SU-DHL-6 (cell line): ENCODE data around the gene CDK6.
"Not testable (repeated sequence)": the region's sequence is repeated elsewhere in the genome, so short reads cannot be mapped to it uniquely, and the experiment has no call there.

Source experiments
- H2AFZ ChIP-seq: fragments of 200-600 bp; sonication (generic); 2 replicates; pipeline ENCODE4 v1.6.1; 2014; ENCODE audit warnings: low read depth, mild to moderate bottlenecking, moderate library complexity, mixed read lengths, antibody characterized with exemption, low read length; ENCODE audit not compliant: severe bottlenecking
- H3F3A ChIP-seq: fragments of 200-600 bp; shearing (Covaris generic); 2 replicates; pipeline ENCODE4 v1.6.0; 2016; ENCODE audit warnings: antibody characterized with exemption, mild to moderate bottlenecking; ENCODE audit not compliant: insufficient read depth
- H3K27ac ChIP-seq: fragments of 200-600 bp; sonication (generic); 2 replicates; pipeline ENCODE4 v1.5.1; 2016; ENCODE audit warnings: low read depth, mild to moderate bottlenecking, low read length, moderate library complexity, mixed read lengths
- H3K27me3 ChIP-seq: fragments of 200-600 bp; sonication (generic), shearing (Covaris generic); 2 replicates; pipeline ENCODE4 v1.6.0; 2014; ENCODE audit warnings: mild to moderate bottlenecking, low read length
- H3K36me3 ChIP-seq: fragments of 200-600 bp; sonication (generic); 2 replicates; pipeline ENCODE4 v1.6.1; 2014; ENCODE audit warnings: mild to moderate bottlenecking, low read length, mixed read lengths
- H3K4me2 ChIP-seq: fragments of 300-600, 200-600 bp; shearing (Covaris generic), sonication (generic); 2 replicates; pipeline ENCODE4 v1.6.0; 2014; ENCODE audit warnings: low read length, low read depth, mild to moderate bottlenecking; ENCODE audit not compliant: poor library complexity, severe bottlenecking
- H3K4me3 ChIP-seq: fragments of 200-600 bp; sonication (generic); 2 replicates; pipeline ENCODE4 v1.5.1; 2014; ENCODE audit warnings: antibody characterized with exemption, low read length, mild to moderate bottlenecking, mixed read lengths; ENCODE audit not compliant: insufficient read depth, poor library complexity, severe bottlenecking
- H3K79me2 ChIP-seq: fragments of 200-600 bp; sonication (generic); 2 replicates; pipeline ENCODE4 v1.6.1; 2014; ENCODE audit warnings: mild to moderate bottlenecking, low read length, moderate library complexity; ENCODE audit not compliant: insufficient read depth
- H3K9ac ChIP-seq: fragments of 200-600 bp; sonication (generic); 2 replicates; pipeline ENCODE4 v1.7.0; 2014; ENCODE audit warnings: mild to moderate bottlenecking, low read length
- H3K9me2 ChIP-seq: fragments of 200-600 bp; sonication (generic); replicated peaks from 2 replicates; pipeline ENCODE4 v1.6.1; 2014; ENCODE audit warnings: low read length; ENCODE audit not compliant: insufficient read depth
- H3K9me3 ChIP-seq: fragments of 200-600 bp; sonication (generic); 2 replicates; pipeline ENCODE4 v1.6.1; 2014; ENCODE audit warnings: low read length, mixed read lengths; ENCODE audit not compliant: insufficient read depth
- H4K20me1 ChIP-seq: fragments of 200-600 bp; sonication (generic); 2 replicates; pipeline ENCODE4 v1.6.1; 2014; ENCODE audit warnings: low read depth, mild to moderate bottlenecking, antibody characterized with exemption, low read length, moderate library complexity, mixed read lengths
- CTCF ChIP-seq: fragments of 200-600 bp; sonication (generic); IDR thresholded peaks from one replicate; pipeline ENCODE4 v1.5.1; 2017; ENCODE audit warnings: antibody characterized with exemption, mild to moderate bottlenecking, low read length, moderate library complexity; ENCODE audit not compliant: insufficient read depth, poor library complexity, severe bottlenecking
- EZH2phosphoT487 ChIP-seq: fragments of 200-600 bp; sonication (generic), shearing (Covaris generic); conservative IDR thresholded peaks from 2 replicates; pipeline ENCODE4 v1.6.1; 2018; ENCODE audit warnings: mild to moderate bottlenecking, antibody characterized with exemption, low read length, moderate library complexity, mixed read lengths

Gene CDK6

DNA sequence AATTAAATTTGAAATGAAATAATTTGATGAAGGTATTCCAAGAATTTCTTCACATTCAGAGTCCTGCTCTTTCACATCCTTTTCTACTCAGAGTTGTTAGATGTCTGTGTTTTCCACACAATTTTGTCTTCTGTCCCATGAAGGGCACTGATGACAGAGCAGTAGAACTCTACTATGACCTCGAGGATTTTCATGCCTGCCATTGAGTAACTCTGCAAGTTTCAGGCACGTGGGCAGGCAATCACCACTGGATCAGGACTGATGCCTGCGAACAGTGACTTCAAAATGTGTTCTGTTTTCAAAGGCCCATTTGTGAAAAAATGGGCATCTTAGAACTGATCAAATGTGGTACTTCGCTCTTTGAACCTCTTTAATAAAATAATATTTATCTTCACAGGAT is 91.1 kb downstream of the CDK6 start:
- H3K4me3 ChIP-seq: no peak overlapping the region
- H3K9me3 ChIP-seq: no peaks in the 10 kb centered on the region
- H3K36me3 ChIP-seq: no peaks in the 10 kb centered on the region
- no peaks in the 10 kb centered on the region for H3F3A ChIP-seq
- H3K27me3 ChIP-seq: no peaks in the 10 kb centered on the region
- TF ChIP-seq CTCF: no peak
- no peak for TF ChIP-seq EZH2phosphoT487
- no peak overlapping the region for H3K27ac ChIP-seq
- no peak overlapping the region for H3K9ac ChIP-seq
- H4K20me1 ChIP-seq: no peaks in the 10 kb centered on the region
- no peaks in the 10 kb centered on the region; the same call in 1 of the 2 replicates for H3K79me2 ChIP-seq
- no peak overlapping the region for H3K4me2 ChIP-seq
- H3K9me2 ChIP-seq: no peaks in the 10 kb centered on the region
- H2AFZ ChIP-seq: no peak overlapping the region

DNA sequence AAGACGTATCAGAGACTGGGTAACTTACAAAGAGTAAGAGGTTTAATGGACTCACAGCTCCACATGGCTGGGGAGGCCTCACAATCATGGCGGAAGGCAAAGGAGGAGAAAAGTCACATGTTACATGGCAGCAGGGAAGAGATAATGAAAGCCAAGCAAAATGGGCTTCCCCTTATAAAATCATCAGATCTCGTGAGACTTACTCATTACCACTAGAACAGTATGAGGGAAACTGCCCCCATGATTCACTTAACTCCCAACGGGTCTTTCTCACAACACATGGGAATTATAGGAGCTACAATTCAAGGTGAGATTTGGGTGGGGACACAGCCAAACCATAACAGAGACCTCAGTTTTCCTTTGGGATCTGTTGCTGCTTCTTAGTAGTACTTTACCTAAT is 92.2 kb downstream of the CDK6 start:
- not testable (repeated sequence) for H3K9me2 ChIP-seq, H3K27ac ChIP-seq, H3K79me2 ChIP-seq, H3K9ac ChIP-seq, H3K36me3 ChIP-seq, H3K27me3 ChIP-seq, H3F3A ChIP-seq, H2AFZ ChIP-seq, H3K9me3 ChIP-seq, H3K4me3 ChIP-seq, H4K20me1 ChIP-seq, H3K4me2 ChIP-seq

GRCh38 chr7:92742186-92742585 is 94.2 kb downstream of the CDK6 start:
- no peak overlapping the region for H3K27ac ChIP-seq
- no peak overlapping the region for H3K9ac ChIP-seq
- no peak overlapping the region for H3K4me3 ChIP-seq
- no peak overlapping the region for H3K4me2 ChIP-seq
- H3K27me3 ChIP-seq: no peaks in the 10 kb centered on the region
- H3K79me2 ChIP-seq: no peaks in the 10 kb centered on the region; the same call in 1 of the 2 replicates
- H3K36me3 ChIP-seq: no peaks in the 10 kb centered on the region
- no peaks in the 10 kb centered on the region for H3F3A ChIP-seq
- H3K9me3 ChIP-seq: no peaks in the 10 kb centered on the region
- TF ChIP-seq EZH2phosphoT487: no peak
- TF ChIP-seq CTCF: no peak
- H2AFZ ChIP-seq: no peak overlapping the region
- H3K9me2 ChIP-seq: no peaks in the 10 kb centered on the region
- H4K20me1 ChIP-seq: no peaks in the 10 kb centered on the region

DNA sequence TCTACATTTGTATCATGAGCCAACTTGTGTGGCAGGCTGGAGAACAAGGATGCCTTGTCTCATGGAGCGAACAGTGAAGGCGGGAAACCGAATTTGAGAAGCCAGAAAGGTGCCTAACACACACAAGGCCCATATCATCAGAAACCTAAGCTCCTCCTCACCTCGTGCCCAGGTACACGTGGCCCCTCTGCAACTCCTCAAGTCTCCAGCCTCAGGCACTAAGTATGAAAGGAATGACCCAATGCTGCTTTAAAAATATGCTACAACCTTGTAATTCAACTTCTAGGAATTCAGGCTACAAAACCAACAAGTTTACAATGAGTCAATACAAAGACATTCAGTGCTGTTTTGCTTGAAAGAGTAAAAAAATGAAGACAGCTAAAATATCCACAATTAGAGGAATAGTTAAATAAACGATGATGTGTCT is 95.7 kb downstream of the CDK6 start:
- no peak overlapping the region for H3K4me2 ChIP-seq
- H3K36me3 ChIP-seq: no peaks in the 10 kb centered on the region
- no peak for TF ChIP-seq EZH2phosphoT487
- no peak for TF ChIP-seq CTCF
- no peak overlapping the region for H2AFZ ChIP-seq
- H3K9ac ChIP-seq: no peak overlapping the region
- H3K27ac ChIP-seq: no peak overlapping the region
- H3K4me3 ChIP-seq: no peak overlapping the region
- no peaks in the 10 kb centered on the region for H3K27me3 ChIP-seq
- H4K20me1 ChIP-seq: no peaks in the 10 kb centered on the region
- no peaks in the 10 kb centered on the region for H3K9me3 ChIP-seq
- no peaks in the 10 kb centered on the region for H3K9me2 ChIP-seq
- no peaks in the 10 kb centered on the region; the same call in 1 of the 2 replicates for H3K79me2 ChIP-seq
- no peaks in the 10 kb centered on the region for H3F3A ChIP-seq
